PC-3 (cell line): ENCODE results near the gene CFAP99. TPM values are rescaled to one million over a fixed set of nuclear protein-coding genes. Genes with fewer than 3 reads are reported as not detected.

Source experiments
- ATAC-seq: fragments of 200-7000 bp; cut with Tn5 transposase; 2 replicates; pipeline ENCODE4 v1.9.1; 2020; ENCODE audit warnings: mild to moderate bottlenecking, moderate library complexity
- BruUV-seq: library from RNA; stranded (reverse); fragments of 400-500 nt; replicated peaks from 2 replicates; lab custom pipeline; 2021; lab: Mats Ljungman, UMichigan
- CTCF ChIA-PET: fragments of 300-600 bp; sonication (Branson Sonifier 250); formaldehyde crosslinking; loops from one replicate; lab custom pipeline; 2022; ENCODE audit warnings: antibody characterized with exemption; lab: Charles Lee
- POLR2A ChIA-PET: fragments of 300-600 bp; sonication (Branson Sonifier 250); formaldehyde crosslinking; loops from one replicate; lab custom pipeline; 2022; ENCODE audit warnings: antibody characterized with exemption; ENCODE audit not compliant: unreplicated experiment; lab: Charles Lee
- DNase-seq: peaks from one replicate; pipeline ENCODE4 v3.0.0-alpha.2; 2015
- H2AFZ ChIP-seq: fragments of 300-600 bp; sonication (generic); 2 replicates; pipeline ENCODE4 v1.6.0; 2016; ENCODE audit warnings: antibody characterized with exemption, low read length
- H3F3A ChIP-seq: fragments of 300-600 bp; sonication (generic); one replicate; pipeline ENCODE4 v1.6.0; 2017; ENCODE audit warnings: antibody characterized with exemption, low read length, control low read depth, mild to moderate bottlenecking; ENCODE audit not compliant: unreplicated experiment
- H3K27ac ChIP-seq: fragments of 300-600 bp; sonication (generic); 2 replicates; pipeline ENCODE4 v1.5.1; 2016; ENCODE audit warnings: mild to moderate bottlenecking, low read length
- H3K27me3 ChIP-seq: fragments of 300-600 bp; sonication (generic); 2 replicates; pipeline ENCODE4 v1.6.1; 2016; ENCODE audit warnings: low read length, mixed read lengths
- H3K36me3 ChIP-seq: fragments of 300-600 bp; sonication (generic); 2 replicates; pipeline ENCODE4 v1.6.1; 2016; ENCODE audit warnings: low read depth, mixed run types, low read length, mixed read lengths
- H3K4me1 ChIP-seq: fragments of 300-600 bp; sonication (generic); 2 replicates; pipeline ENCODE4 v1.5.1; 2016; ENCODE audit warnings: low read length; ENCODE audit not compliant: insufficient read depth
- H3K4me2 ChIP-seq: fragments of 300-600 bp; sonication (generic); 2 replicates; pipeline ENCODE4 v1.6.0; 2016; ENCODE audit warnings: low read length
- H3K4me3 ChIP-seq: fragments of 300-600 bp; sonication (generic); 2 replicates; pipeline ENCODE4 v1.5.1; 2016; ENCODE audit warnings: mild to moderate bottlenecking, low read length, mixed read lengths
- H3K79me2 ChIP-seq: fragments of 300-600 bp; sonication (generic); 2 replicates; pipeline ENCODE4 v1.6.1; 2017; ENCODE audit warnings: low read length, mixed read lengths
- H3K9ac ChIP-seq: fragments of 300-600 bp; sonication (generic); 2 replicates; pipeline ENCODE4 v1.6.0; 2016; ENCODE audit warnings: mild to moderate bottlenecking, low read length
- H3K9me2 ChIP-seq: fragments of 300-600 bp; sonication (generic); replicated peaks from 2 replicates; pipeline ENCODE4 v1.6.1; 2016; ENCODE audit warnings: mixed run types, low read length, mixed read lengths
- H3K9me3 ChIP-seq: fragments of 300-600 bp; sonication (generic); 2 replicates; pipeline ENCODE4 v1.6.1; 2016; ENCODE audit warnings: low read length, mixed read lengths
- H4K20me1 ChIP-seq: fragments of 300-600 bp; sonication (generic); 2 replicates; pipeline ENCODE4 v1.6.1; 2016; ENCODE audit warnings: low read length, mixed read lengths
- CTCF ChIP-seq: fragments of 300-600 bp; sonication (generic); conservative IDR thresholded peaks from 2 replicates; pipeline ENCODE4 v1.5.1; 2017; ENCODE audit warnings: antibody characterized with exemption, low read depth, mild to moderate bottlenecking, low read length
- EZH2 ChIP-seq: fragments of 300-600 bp; sonication (generic); IDR thresholded peaks from one replicate; pipeline ENCODE4 v1.6.1; 2017; ENCODE audit warnings: antibody characterized with exemption, mild to moderate bottlenecking, low read length; ENCODE audit not compliant: unreplicated experiment
- EZH2phosphoT487 ChIP-seq: fragments of 300-600 bp; sonication (generic); IDR thresholded peaks from 2 replicates; pipeline ENCODE4 v1.6.1; 2018; ENCODE audit warnings: mild to moderate bottlenecking, antibody characterized with exemption, low read length, borderline replicate concordance
- intact Hi-C: fragments of 100-400 bp; cut with micrococcal nuclease; formaldehyde crosslinking; loops from 2 replicates; pipeline ENCODE4 v1.9.0; 2023
- total RNA-seq: library from RNA; depleted of rRNA; stranded (reverse); fragments of >200 nt; gene quantifications from 2 replicates; pipeline ENCODE4 v1.2.3, GENCODE V29; 2014

Gene CFAP99
- total RNA-seq, 1 experiment from 2014 or later = not detected

GRCh38 chr4:2446656-2447564 lies 28.2 kb downstream of the CFAP99 start:
- intact Hi-C loops = no loop called here
- DNase-seq = no peak
- no peak overlapping the region for H3K9ac ChIP-seq
- H4K20me1 ChIP-seq = no peaks in the 10 kb centered on the region
- H3K4me3 ChIP-seq = no peak overlapping the region
- no TSS peak for BruUV-seq
- H3F3A ChIP-seq = no peaks in the 10 kb centered on the region
- TF ChIP-seq EZH2 (no peak), EZH2phosphoT487 (no peak), CTCF (no peak)
- no peak overlapping the region for H3K4me2 ChIP-seq
- H2AFZ ChIP-seq = no peak overlapping the region
- no peak for ATAC-seq
- no peaks in the 10 kb centered on the region for H3K4me1 ChIP-seq
- no peaks in the 10 kb centered on the region for H3K9me2 ChIP-seq
- H3K79me2 ChIP-seq = no peaks in the 10 kb centered on the region
- H3K27me3 ChIP-seq = no peaks in the 10 kb centered on the region
- no peak overlapping the region for H3K27ac ChIP-seq
- ChIA-PET CTCF (no interaction called here), POLR2A (no interaction called here)
- H3K36me3 ChIP-seq = no peaks in the 10 kb centered on the region
- H3K9me3 ChIP-seq = no peaks in the 10 kb centered on the region

DNA sequence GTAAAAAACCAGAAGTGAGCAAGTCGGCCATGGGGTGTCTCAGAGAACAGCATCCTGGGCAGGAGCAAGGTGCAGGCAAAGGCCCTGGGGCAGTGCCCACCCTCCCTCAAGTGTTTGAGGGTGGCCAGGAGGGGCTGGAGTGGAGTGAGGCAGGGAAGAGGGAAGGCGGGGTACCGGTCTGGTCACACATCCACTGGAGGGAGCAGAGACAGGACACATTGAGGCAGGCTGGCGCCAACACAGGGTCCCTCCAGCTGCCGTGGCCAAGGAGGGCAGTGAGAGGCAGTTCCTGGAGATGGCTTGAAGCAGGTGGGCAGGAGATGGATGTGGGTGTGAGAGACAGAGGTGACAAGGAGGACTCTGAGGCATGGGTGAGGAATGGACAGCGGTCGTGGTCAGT lies 29.8 kb downstream of the CFAP99 start:
- H3K9ac ChIP-seq = no peak overlapping the region
- no peak for TF ChIP-seq EZH2phosphoT487
- TF ChIP-seq CTCF = no peak
- TF ChIP-seq EZH2 = no peak
- CTCF ChIA-PET = no interaction called here
- H3K9me2 ChIP-seq = no peaks in the 10 kb centered on the region
- intact Hi-C loops = no loop called here
- no peak overlapping the region for H2AFZ ChIP-seq
- no peaks in the 10 kb centered on the region for H3F3A ChIP-seq
- no peaks in the 10 kb centered on the region for H3K36me3 ChIP-seq
- no peaks in the 10 kb centered on the region for H4K20me1 ChIP-seq
- H3K79me2 ChIP-seq = no peaks in the 10 kb centered on the region
- ATAC-seq = no peak
- no peak overlapping the region for H3K27ac ChIP-seq
- H3K4me3 ChIP-seq = no peak overlapping the region
- no peaks in the 10 kb centered on the region for H3K27me3 ChIP-seq
- POLR2A ChIA-PET = no interaction called here
- H3K4me1 ChIP-seq = no peaks in the 10 kb centered on the region
- no peak for DNase-seq
- H3K4me2 ChIP-seq = no peak overlapping the region
- BruUV-seq = no TSS peak
- no peaks in the 10 kb centered on the region for H3K9me3 ChIP-seq

- BruUV-seq = no TSS peak
- ATAC-seq = no peak
- H3K4me1 ChIP-seq = no peaks in the 10 kb centered on the region
- no peaks in the 10 kb centered on the region for H3F3A ChIP-seq
- DNase-seq = no peak
- no peak overlapping the region for H3K9ac ChIP-seq
- no peak overlapping the region for H2AFZ ChIP-seq
- no peak overlapping the region for H3K4me3 ChIP-seq
- H4K20me1 ChIP-seq = no peaks in the 10 kb centered on the region
- no peaks in the 10 kb centered on the region for H3K79me2 ChIP-seq
- no peaks in the 10 kb centered on the region for H3K36me3 ChIP-seq
- no peaks in the 10 kb centered on the region for H3K9me2 ChIP-seq
- H3K4me2 ChIP-seq = no peak overlapping the region
- ChIA-PET POLR2A (no interaction called here), CTCF (interaction anchor here (0.6 kb wide), 1 partner anchor 231 kb away, joined by 7 read pairs; no protein-coding TSS in a partner anchor)
- H3K9me3 ChIP-seq = no peaks in the 10 kb centered on the region
- no peak overlapping the region for H3K27ac ChIP-seq
- intact Hi-C loops = no loop called here
- no peaks in the 10 kb centered on the region for H3K27me3 ChIP-seq
- TF ChIP-seq EZH2 = no peak
- TF ChIP-seq EZH2phosphoT487 = no peak
- no peak for TF ChIP-seq CTCF
Measured at GRCh38 chr4:2449051-2449450, 30.3 kb downstream of the CFAP99 start.
